ENCODE data around the gene CEP104. TPM values are rescaled to one million over a fixed set of nuclear protein-coding genes. Genes with fewer than 3 reads are reported as not detected.

The CEP104 gene
- total and polyA plus RNA-seq, 8 donors, result 9.2 to 37.7 (median 23.7) TPM

- Histone ChIP-seq H3K27ac (no peak overlapping the region), H3K4me3 (no peak overlapping the region), H3K9me3 (no peaks in the 10 kb centered on the region), H3K27me3 (no peaks in the 10 kb centered on the region), H3K4me1 (peaks cover 5 to 9% (median 8%) of the 10 kb centered on the region in 3 donors), H3K36me3 (no peaks in the 10 kb centered on the region)
- intact Hi-C loops (cut with DNase I), result no loop called here
- ATAC-seq (no peak), FAIRE-seq (no peak), DNase-seq (peak in 3 of 6 donors; percentile 16 to 80 (median 30))
- no peak for TF ChIP-seq CTCF (IDR thresholded peaks at IDR 0.05)
- 72 to 77% methylated on average over 17 to 19 of the region's 19 CpGs for WGBS, 2 donors
Observed at GRCh38 chr1:3774276-3774945, 82.6 kb downstream of the CEP104 start.

DNA sequence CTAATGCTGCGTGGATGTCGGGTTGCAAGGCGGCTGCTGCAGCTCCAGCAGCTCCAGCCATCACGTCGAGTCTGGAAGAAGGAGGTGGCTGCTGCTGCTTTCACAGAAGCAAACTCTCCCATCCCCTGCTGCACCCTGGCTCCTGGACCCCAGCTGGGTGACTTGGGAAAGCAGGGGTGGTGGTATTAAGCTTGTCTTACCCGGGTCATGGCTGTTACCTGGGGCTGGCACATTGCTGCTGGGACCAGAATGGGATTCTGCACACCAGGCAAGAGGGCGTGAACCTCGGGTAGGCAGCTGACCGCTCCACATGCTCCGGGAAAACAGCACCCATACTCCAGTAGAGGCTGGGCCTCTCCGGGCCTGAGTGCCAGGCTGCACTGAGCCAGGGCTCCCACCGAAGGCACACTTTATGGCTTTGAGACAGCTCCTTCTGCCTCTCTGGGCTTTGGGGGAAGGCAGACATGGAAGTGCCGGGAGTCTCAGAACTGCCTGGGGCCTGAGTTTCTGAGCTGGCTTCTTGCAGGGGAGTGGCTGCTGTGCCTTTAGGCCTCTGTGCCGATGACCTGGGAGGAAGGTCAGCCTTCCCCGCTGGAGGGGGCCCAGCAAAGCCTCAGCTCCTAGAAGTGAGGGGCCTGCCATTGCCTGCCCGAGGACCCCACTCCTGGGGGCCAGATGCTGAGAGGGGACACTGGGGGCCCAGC is 83.3 kb downstream of the CEP104 start:
- WGBS, 2 donors, result 69 to 72% methylated on average over 16 of the region's 16 CpGs
- TF ChIP-seq CTCF (IDR thresholded peaks at IDR 0.05), result no peak
- Histone ChIP-seq H3K4me1 (peaks cover 5 to 9% (median 8%) of the 10 kb centered on the region in 3 donors), H3K27me3 (no peaks in the 10 kb centered on the region), H3K27ac (no peak overlapping the region), H3K36me3 (no peaks in the 10 kb centered on the region), H3K4me3 (peak overlapping the region in 2 of 4 donors; percentile 80 to 90), H3K9me3 (no peaks in the 10 kb centered on the region)
- intact Hi-C loops (cut with DNase I), result no loop called here
- DNase-seq (peak in 1 of 6 donors; percentile 65), FAIRE-seq (no peak), ATAC-seq (no peak)

DNA sequence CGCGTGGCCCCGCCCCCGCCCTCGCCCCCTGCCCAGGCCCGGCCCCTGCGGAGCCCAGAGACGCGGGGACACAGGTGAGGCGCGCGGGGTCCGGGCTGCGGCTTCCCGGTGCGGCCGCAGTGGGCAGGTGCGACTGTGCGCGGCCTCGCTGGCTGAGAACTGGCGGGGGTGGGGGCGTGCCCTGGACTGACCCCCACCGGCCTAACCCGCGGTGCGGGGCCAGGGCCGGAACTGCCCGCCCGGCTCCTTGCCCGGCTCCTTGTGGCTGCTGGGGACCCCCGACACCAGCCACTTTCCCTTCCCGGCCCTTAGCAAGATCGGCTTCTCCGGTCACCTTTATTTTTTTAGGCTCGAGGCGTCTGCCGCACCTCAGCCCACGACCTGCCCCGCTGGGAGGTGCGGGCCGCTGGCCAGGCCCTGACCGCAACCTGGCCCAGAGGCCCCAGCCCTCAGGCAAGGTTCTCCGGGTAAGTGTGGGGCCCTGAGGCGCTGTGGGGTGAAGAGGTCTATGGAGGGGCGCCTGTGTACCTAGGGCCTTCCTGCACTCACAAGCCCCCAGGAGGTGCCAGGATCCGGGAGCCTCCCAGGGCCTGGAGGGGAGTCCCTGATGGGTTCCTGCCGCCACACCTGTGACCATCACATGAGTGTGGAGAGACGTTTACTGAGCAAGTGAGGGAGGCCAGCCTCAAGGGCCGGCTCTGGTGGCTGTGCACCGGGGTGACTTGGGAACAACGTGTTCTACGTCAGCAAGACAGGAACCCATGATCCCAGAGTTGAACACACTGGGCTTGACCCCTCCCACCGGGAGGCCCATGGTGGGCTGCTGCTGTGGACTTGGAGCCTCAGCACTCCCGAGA is 84.1 kb downstream of the CEP104 start, which contains the start of gene SMIM1:
Gene SMIM1, plus strand, starts transcription at position 35 of the 857 bp plus-strand sequence. CDS start 2,625 bp downstream, outside the sequence.
- Histone ChIP-seq H3K27ac (peak within 1 kb of the TSS; percentile 31 to 57 (median 47)), H3K4me3 (peak within 1 kb of the TSS; percentile 60 to 90 (median 80)), H3K4me1 (peaks cover 5 to 9% (median 8%) of the 10 kb centered on the region in 3 donors), H3K9me3 (no peaks in the 10 kb centered on the region), H3K27me3 (no peaks in the 10 kb centered on the region), H3K36me3 (no peaks in the 10 kb centered on the region)
- no peak for FAIRE-seq
- ATAC-seq, result peak; percentile 2 to 9 (median 8)
- peak in 5 of 6 donors; percentile 25 to 81 (median 56) for DNase-seq
- intact Hi-C loops (cut with DNase I), result no loop called here
- WGBS, 2 donors, result 6% methylated on average over 53 to 55 of the region's 55 CpGs
- TF ChIP-seq CTCF (IDR thresholded peaks at IDR 0.05), result no peak

GRCh38 chr1:3772027-3772714 is 84.8 kb downstream of the CEP104 start:
- WGBS, 2 donors, result 1 to 2% methylated on average over 28 to 57 of the region's 61 CpGs
- no peak for TF ChIP-seq CTCF (IDR thresholded peaks at IDR 0.05)
- Histone ChIP-seq H3K4me3 (peak overlapping the region; percentile 60 to 90 (median 80)), H3K9me3 (no peaks in the 10 kb centered on the region), H3K27ac (peak overlapping the region; percentile 31 to 55 (median 39)), H3K27me3 (no peaks in the 10 kb centered on the region), H3K4me1 (peaks cover 5 to 9% (median 8%) of the 10 kb centered on the region in 3 donors), H3K36me3 (no peaks in the 10 kb centered on the region)
- intact Hi-C loops (cut with DNase I), result no loop called here
- FAIRE-seq (no peak), ATAC-seq (peak; percentile 86 to 91 (median 88)), DNase-seq (peak; percentile 93 to 98 (median 96))

All from pancreas (tissue), 10 donors.